Hindlimb muscle (tissue), 1 donor: ENCODE data around the gene GHITM. TPM values are rescaled to one million over a fixed set of nuclear protein-coding genes. Genes with fewer than 3 reads are reported as not detected.
"Not testable (repeated sequence)": the region's sequence is repeated elsewhere in the genome, so short reads cannot be mapped to it uniquely, and the experiment has no call there.

Source experiments
- DNase-seq: peaks from one replicate; pipeline ENCODE4 v3.0.0-alpha.2; 2013
- polyA plus RNA-seq: library from polyadenylated mRNA; unstranded; fragments of 120-200 nt; gene quantifications from one replicate; pipeline ENCODE4 v1.2.1, GENCODE V29; 2013; ENCODE audit not compliant: insufficient read length

Gene GHITM, protein sequence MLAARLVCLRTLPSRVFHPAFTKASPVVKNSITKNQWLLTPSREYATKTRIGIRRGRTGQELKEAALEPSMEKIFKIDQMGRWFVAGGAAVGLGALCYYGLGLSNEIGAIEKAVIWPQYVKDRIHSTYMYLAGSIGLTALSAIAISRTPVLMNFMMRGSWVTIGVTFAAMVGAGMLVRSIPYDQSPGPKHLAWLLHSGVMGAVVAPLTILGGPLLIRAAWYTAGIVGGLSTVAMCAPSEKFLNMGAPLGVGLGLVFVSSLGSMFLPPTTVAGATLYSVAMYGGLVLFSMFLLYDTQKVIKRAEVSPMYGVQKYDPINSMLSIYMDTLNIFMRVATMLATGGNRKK
- polyA plus RNA-seq: 103 TPM

DNA sequence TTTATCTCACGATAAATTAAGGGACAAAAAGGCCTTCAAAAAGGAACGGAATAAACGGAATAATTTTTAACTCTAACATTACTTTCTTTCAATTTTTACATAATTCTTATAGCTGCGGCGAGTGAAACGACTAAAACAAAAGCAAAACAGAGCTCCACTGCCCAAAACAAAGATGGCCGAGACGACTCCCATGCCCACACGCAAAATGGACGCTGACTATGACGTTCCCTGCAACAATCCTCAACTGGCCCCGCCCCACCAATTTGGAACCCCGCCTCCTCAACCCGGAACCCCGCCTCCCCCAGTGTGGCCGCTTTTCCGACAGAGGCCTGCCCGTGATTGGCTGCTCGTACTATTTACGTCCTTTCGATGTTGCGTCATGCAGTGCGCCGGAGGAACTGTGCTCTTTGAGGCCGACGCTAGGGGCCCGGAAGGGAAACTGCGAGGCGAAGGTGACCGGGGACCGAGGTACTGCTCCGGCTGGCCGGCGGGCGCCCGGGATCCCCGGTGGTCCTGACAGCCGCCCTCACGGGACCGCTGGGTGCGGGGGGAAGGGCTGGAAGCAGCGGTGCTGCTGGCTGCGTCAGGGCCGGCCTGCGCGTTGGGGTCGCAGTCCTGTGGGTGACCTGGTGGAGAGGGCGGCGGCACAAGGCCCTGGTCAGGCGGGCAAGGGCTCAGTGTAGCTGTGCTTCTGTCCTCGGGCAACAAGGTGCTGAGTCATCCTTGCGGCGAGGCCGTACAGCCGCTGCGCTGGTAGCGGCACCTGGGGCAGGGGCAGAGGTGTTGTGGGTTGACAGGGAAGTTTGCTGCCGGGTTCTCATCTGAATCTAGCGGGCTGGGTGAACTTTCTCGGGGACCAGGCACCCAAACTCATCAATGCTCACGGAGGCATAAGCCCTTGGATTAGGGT, at the start of gene GHITM:
Gene GHITM (plus strand): TSS at position 384 of the 910 bp plus-strand sequence. CDS start 1,992 bp downstream, outside the sequence.
- peak; percentile 98 for DNase-seq

DNA sequence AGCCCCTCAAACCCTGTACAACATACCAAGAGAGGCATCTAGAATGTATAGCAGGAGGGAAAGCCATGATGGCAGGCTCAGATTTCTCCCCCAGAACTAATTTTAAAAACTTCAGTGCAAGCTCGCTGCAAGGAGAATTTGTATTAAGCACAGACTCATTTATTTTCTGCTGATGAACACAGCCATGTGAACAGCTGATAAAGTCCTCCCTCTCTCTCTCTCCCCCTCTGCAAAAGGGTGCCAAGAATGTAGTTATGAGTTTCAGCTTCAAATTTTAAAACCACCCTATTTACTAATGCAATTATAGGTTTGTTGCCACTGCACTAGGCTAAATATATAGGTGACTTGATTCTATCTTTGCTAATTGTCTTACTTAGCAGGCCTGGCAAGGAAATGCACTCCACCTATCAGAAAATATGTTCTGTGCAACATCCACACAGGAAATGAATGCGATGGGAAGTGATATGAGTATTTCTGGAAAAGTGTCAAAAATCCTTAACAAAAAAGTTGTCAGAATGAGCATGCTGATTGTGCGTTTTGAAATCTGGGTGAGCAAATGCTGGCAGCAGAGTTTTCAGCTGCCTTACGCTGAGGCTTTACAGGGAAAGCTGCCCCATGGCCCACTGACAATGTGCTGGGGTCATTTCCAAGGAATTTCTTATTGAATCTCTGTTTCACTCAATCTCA, 43.4 kb upstream of the GHITM start:
- DNase-seq: peak; percentile 20

DNA sequence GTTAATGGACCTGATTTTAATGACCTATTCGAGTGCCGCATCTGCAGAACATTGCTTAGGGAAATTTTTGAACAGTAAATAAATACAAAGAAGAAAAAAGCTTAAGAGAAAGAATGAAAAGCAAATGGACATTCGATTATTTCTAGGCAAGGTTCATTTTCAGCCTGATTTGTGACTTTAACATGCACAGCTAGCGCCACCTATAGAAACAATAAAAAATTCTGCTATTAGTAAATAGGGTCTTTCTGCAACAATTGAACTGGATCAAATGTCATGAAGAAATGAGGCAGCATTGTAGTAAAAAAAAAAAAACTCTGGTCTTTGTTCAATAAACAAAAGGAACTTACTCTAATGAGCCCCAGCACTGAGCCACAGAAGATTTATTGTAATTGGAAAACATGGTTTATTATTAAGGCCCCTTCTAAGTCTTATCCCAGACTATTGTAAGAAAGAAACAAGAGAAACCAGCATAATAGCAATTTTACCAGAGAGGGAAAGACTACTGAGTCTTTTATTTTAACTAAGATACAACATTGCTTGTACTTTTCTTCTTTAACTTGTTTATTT, 41.4 kb upstream of the GHITM start:
- no peak for DNase-seq

DNA sequence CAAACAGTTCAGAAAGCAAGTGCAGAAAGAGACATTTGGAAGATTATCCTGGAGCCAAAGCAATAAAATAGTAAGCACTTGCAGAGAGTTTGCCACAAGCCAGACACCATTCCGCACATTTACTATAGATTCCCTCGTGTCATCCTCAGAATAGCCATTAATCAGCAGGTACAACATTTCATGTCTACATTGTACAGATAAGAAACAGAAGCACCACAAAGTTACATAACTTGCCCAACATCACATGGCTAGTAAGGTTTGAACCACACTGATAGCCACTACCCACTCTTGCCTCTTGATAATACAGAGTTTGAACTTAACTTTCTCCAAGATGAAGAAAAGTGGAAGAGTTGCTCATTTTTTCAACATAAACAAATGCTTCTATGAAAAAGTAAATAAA, 40.6 kb upstream of the GHITM start:
- DNase-seq: no peak

DNA sequence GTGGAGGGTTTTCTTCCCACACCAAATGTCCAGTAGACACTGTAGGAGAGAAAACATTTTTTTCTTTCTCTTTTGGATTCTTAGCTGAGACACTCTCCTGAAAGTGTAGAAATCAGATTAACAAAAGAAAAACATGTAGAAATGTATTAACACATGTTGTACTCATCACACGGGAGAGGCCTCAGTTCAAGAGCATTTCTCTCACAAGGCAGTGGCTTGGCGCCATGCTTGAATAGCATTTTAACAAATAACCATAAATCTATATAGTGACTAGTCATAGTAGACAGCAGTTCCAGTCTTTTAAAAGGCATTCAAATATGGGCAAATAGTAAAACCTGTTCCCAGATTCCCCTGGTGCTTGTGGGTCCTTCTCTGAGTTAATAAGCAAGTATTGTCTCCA, 38.3 kb upstream of the GHITM start:
- DNase-seq: no peak

GRCh38 chr10:84108797-84109196, 30.5 kb upstream of the GHITM start:
- no peak for DNase-seq

DNA sequence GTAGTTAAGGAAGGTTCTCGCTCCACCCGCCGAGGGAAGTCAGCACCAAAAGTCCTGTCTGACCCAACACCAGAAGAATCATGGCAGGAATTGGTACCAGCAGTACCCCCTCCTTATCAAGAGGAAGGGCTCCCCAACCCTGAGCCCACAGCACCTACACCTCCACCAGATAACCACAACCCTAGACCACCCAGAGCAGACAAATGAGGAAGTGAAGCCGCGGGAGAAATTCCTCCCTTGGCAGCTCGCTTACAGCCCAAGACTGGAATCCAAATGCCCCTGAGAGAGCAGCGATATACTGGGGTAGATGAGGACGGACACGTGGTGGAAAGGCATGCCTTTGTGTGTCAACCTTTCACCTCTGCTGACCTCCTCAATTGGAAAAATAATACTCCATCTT, 29.5 kb upstream of the GHITM start:
- not testable (repeated sequence) for DNase-seq

GRCh38 chr10:84113468-84113867, 25.8 kb upstream of the GHITM start:
- not testable (repeated sequence) for DNase-seq

DNA sequence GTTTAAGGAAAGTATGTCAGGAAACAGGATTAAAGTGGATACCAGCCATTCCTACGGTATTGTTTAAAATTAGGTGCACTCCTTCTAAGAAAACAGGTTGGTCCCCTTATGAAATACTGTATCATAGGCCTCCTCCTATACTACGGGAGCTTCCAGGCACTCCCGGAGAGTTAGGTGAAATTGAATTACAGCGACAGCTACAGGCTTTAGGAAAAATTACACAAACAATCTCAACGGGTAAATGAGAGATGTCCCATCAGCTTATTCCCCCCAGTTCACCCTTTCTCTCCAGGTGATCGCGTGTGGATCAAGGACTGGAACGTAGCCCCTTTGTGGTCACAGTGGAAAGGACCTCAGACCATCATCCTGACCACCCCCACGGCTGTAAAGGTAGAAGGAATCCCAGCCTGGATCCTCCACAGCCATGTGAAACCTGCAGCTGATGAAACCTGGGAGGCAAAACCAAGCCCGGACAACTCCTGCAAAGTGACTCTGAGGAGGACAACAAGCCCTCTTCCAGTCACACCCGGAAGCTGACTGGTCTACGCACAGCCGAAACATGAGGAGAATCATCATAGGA, 25.1 kb upstream of the GHITM start:
- DNase-seq: no peak

- not testable (repeated sequence) for DNase-seq
Measured at GRCh38 chr10:84117204-84117603, 22.1 kb upstream of the GHITM start.

GRCh38 chr10:84117686-84118394, 21.5 kb upstream of the GHITM start:
- no peak for DNase-seq

DNA sequence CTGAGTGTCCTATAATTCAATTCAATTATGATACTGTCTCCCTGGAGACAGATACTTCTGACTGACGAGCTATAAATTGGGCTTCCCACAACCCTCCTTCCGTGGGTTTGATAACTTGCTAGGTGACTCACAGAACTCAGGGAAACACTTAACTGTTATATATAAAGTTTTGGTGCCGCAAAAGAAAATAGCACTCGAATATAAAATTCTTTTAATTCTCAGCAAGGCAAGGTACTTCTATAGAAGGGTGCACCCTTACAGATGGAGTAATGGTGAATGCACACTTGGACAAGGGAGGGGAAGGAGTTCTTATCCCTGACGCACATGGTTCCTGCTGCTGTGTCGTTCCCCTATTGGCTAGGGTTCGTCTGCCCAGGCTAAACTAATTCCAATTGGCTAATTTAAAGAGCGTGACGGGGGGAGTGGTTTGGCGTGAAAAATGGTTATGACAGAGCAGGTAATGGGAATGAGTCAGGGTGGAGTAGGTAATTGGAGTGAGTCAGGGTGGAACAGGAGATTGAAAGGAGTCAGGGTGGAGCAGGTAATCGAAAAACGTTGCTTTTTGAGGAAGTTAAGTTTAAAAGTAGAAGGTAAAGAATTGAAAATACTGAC, 20.8 kb upstream of the GHITM start:
- no peak for DNase-seq

- DNase-seq: no peak
Measured at GRCh38 chr10:84123362-84123761, 15.9 kb upstream of the GHITM start.

- not testable (repeated sequence) for DNase-seq
Measured at GRCh38 chr10:84125910-84126784, 13.2 kb upstream of the GHITM start.

GRCh38 chr10:84126785-84127167, 12.5 kb upstream of the GHITM start:
- DNase-seq: no peak

DNA sequence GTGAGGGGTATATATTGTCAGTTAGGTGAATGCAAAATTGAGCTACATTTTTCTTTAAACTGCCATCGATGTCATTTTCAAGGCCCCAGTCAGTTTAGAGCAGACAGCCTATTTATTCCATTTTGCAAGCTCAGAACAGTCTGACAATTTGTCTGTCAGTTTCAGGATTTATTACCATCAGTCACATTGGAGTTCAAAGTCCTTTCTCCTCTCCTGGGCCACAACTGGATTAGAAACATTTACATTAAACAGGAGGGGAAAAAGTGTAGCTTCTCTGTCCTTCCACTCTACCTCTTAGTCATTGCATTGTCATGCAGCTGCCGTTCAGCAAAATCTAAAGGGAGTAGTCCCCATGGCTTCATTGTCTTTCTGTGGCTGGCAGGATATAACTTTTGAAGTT, 3.5 kb upstream of the GHITM start:
- no peak for DNase-seq

DNA sequence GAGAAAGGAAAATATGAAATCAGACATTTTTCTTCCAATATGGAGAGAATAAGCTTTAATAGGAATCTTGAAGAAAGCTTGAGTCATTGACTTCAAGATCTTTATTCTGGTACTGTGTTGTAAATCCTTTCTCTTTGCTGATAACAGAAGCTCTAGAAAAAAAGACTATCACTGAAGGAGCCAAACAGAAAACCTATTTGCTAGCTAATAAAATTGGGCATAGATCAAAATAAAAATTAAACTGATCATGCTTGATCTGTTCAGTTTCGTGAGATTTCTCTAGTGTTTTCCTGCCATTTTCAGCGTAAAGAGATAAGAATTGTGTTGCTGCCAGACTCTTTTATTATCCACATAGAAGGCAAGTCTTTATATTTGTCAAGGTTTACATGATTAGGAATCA, 1.5 kb upstream of the GHITM start:
- no peak for DNase-seq

DNA sequence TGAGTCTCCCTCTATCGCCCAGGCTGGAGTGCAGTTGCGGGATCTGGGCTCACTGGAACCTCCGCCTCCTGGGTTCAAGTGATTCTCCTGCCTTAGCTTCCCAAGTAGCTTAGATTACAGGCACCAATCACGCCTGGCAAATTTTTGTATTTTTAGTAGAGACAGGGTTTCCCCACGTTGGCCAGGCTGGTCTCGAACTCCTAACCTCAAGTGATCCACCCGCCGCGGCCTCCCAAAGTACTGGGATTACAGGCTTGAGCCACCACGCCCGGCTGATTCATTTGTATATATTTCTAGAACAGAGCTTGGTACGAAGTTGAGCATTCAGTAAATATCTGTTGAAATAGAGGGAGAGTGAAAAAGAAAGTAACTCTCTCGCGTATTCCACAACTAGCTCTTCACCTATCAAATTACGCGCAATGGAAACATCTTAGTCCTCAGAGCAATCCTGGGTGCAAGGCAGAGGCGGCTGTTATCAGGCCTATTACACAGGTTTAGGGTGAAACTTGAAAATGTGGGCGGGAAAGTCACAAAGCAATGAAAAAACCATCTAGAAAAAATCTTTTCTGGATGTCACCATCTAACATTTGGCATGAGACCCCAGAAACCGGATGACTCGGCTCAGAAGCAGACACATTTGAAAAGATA, 707 bp upstream of the GHITM start:
- no peak for DNase-seq

DNA sequence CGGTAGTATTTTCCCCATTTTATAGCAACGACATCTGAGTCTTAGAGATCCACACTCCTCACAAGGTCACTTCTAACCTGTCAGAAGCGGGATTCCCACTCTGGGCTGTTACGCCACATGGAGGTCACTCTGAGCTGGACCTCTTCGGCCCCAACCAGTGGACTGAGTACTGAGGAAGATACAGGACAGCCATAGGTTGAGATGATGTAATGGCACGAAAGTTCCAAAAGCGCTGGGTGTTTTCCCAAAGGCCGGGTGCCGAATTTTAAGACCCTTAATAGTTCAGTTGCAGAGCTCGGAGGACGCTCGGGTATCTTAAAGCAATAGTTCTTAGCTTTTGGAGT, 699 bp downstream of the GHITM start:
- no peak for DNase-seq

DNA sequence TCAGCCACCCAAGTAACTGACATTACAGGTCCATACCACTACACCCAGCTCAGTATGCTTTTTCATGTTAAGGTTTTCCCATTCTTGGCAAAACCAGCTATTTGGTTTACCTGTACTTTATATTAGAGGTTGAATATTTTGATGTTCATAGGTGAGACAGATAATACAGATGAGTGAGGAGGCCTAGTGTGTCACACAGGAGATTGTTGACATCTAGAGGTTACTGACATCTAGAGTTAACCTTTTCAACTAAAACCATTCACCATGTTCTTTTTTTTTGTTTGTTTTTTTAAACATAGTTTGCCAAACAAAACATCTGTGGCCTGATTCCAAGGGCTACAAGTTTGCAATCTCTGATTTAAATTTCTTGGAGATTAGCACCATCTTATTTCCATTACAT, 8.0 kb downstream of the GHITM start:
- no peak for DNase-seq
